ENCODE measurements around the gene MORN1.

DNA sequence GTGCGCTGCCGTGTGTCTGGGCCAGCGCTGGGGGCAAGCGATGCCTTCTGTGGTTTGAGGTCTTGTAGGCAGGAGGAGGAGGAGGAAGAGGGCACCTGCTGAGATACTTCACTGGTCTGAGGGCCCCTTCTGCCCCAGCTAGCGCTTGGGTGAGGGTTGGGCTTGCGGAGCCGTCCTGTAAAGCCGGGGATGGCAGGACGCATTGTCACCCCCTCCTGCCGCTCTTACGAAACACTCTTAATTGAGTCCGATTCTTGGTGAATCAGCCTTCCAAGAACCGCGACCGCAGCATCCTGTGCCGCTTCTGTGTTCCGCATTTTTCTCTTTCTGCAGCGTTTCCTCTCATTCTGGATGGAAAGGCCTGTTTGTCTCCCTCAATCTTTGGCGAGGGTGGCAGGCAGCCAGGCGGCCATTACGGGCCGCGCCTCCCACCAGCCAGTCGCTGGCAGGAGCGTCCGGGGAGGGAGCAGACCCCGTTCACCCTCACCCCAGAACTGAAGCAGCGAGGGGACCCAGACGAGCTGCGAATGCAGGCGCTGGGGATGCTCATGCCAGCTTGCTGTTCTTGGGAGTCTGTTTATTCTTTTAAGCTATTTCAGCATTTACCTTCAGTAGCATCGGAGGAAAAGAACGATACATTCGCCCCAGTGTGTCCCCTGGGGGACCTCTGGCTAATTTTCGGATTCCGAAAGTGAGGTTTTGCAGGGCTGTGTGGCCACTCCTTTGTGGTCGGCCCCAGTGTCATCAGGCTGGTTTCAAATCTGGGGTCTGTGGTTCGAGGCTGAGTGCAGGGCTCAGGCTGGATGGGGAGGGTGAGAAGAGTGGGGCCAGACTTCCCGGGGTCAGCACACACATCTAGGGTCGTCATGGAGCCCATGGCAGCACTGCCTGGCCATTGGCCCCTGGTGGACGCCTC lies 100.5 kb downstream of the MORN1 start:
- TF ChIP-seq, protein P1, sequence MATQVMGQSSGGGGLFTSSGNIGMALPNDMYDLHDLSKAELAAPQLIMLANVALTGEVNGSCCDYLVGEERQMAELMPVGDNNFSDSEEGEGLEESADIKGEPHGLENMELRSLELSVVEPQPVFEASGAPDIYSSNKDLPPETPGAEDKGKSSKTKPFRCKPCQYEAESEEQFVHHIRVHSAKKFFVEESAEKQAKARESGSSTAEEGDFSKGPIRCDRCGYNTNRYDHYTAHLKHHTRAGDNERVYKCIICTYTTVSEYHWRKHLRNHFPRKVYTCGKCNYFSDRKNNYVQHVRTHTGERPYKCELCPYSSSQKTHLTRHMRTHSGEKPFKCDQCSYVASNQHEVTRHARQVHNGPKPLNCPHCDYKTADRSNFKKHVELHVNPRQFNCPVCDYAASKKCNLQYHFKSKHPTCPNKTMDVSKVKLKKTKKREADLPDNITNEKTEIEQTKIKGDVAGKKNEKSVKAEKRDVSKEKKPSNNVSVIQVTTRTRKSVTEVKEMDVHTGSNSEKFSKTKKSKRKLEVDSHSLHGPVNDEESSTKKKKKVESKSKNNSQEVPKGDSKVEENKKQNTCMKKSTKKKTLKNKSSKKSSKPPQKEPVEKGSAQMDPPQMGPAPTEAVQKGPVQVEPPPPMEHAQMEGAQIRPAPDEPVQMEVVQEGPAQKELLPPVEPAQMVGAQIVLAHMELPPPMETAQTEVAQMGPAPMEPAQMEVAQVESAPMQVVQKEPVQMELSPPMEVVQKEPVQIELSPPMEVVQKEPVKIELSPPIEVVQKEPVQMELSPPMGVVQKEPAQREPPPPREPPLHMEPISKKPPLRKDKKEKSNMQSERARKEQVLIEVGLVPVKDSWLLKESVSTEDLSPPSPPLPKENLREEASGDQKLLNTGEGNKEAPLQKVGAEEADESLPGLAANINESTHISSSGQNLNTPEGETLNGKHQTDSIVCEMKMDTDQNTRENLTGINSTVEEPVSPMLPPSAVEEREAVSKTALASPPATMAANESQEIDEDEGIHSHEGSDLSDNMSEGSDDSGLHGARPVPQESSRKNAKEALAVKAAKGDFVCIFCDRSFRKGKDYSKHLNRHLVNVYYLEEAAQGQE (IDR thresholded peaks at IDR 0.05; ENCODE audit: low read depth), result no peak
- no peak for TF ChIP-seq FOXM1 (IDR thresholded peaks at IDR 0.05; ENCODE audit: borderline replicate concordance, low read depth)
